NCI-H2227 (cell line): Measurements from ENCODE around the gene MCM3AP.
A peak's percentile ranks its signal among the peaks of the same experiment; 100 is the strongest.
"Not testable (repeated sequence)": the region's sequence is repeated elsewhere in the genome, so short reads cannot be mapped to it uniquely, and the experiment has no call there.

Source experiments
- DNase-seq: peaks from one replicate; lab custom pipeline; 2025; ENCODE audit not compliant: unreplicated experiment; lab: John Stamatoyannopoulos, UW

MCM3AP gene

GRCh38 chr21:46311568-46311967, 26.2 kb upstream of the MCM3AP start:
- no peak for DNase-seq

DNA sequence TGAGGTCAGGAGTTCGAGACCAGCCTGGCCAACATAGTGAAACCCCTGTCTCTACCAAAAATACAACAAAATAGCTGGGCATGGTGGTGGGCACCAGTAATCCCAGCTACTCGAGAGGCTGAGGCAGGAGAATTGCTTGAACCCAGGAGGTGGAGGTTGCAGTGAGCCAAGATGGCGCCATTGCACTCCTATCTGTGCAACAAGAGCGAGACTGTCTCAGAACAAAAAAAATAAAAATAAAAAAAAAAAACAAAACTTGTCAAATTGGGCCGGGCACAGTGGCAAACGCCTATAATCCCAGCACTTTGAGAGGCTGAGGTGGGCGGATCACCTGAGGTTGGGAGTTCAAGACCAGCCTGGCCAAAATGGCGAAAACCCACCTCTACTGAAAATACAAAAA, 24.8 kb upstream of the MCM3AP start:
- DNase-seq = not testable (repeated sequence)

DNA sequence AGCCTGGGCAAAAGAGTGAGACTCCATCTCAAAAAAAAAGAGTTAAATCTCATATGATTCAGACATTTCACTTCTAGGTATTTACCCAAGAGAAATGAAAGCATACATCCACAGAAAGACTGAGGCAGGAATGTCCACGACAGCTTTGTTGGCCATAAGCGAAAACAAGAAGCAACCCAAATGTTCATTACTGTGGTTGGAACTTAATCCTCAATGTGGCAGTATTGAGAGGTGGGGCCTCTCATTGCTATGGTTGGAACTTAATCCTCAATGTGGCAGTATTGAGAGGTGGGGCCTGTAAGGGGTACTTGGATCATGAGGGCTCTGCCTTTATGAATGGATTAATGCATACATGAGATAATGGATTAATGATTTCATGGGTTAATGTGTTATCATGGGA, 23.0 kb upstream of the MCM3AP start:
- DNase-seq = no peak

- no peak for DNase-seq
Measured at GRCh38 chr21:46307625-46308024, 22.2 kb upstream of the MCM3AP start.

DNA sequence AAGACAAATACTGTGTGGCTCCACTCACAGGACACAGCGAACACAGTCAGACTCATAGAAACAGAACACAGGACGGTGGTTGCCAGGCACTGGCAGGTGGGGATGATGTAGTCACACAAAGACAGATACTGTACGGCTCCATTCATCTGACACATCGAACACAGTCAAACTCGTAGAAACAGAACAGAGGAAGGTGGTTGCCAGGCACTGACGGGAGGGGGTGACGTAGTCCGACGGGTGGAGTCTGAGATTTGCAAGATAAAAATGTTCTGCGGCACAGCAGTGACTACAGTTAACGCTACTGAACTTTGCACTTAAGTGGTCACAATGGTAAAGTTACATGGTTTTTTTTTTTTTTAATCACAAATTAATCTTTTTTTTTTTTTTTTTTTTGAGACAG, 19.5 kb upstream of the MCM3AP start:
- no peak for DNase-seq

DNA sequence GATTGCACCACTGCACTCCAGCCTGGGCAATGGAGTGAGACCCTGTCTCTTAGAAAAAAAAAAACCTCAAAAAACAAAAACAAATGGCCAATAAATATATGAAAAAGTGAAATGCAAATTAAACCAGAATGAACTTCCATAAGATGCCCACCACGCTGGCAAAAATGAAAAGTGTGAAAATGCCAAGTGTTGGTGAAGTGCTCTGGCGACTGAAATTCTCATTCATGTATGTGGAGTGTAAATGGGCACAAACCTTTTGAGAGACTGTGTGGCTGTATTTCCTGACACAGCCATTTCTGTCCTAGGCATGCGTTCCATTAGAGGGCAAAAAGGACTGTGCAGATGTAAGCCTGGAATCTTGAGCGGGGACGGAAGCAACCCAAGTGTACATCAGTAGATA, 19.0 kb upstream of the MCM3AP start:
- DNase-seq = no peak

- DNase-seq = no peak
Measured at GRCh38 chr21:46301759-46302158, 16.3 kb upstream of the MCM3AP start.

DNA sequence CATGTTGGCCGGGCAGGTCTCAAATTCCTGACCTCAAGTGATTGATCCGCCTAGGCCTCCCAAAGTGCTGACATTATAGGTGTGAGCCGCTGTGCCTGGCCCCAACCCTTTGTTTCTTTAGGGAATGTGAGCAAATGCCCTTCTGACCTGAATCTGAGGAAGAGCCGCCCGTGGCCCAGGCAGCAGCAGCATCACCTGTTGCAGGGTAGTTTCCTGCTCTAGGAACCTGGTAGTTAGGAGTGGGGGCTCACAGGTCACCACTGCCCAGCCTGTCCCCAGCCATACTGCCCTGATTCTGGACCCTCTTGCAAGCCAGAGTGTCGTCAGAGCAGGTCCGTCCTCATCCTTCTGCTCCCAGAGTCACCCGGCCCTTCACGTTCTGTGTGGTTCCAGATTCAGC, 13.8 kb upstream of the MCM3AP start:
- no peak for DNase-seq

DNA sequence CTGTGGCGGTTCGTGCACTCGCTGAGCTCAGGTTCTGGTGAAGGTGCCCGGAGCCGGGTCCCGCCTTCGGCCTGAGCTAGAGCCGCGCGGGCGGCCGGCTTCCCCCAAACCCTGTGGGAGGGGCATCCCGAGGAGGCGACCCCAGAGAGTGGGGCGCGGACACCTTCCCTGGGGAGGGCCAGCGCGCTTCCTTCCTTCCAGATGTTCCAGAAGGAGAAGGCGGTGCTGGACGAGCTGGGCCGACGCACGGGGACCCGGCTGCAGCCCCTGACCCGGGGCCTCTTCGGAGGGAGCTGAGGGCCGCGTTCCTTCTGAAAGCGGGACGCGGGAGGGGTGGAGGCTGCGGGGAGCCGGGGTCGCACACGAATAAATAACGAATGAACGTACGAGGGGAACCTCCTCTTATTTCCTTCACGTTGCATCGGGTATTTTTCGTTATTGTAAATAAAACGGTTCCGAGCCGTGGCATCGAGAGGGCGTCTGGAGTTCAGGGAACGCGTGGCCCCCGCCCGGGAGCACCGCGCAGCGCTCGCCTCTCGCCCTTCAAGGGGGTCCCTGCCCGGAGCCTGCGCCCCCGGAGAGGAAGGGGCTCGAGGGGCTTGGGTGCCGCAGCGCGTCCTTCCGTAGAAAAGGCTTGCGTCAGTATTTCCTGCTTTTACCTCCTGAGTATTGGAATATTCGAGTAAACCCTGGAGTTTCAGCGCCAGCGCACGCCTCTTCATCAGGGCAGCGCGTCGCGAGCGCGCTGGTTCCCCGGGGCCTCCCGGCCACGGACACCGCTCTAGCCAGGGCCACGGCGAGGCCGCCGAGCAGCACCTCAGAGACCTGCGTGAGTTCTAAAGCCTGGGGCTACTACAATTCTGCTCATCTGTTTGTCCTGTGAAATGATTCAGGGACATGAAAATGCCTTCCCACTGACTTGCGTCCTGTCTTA, 12.2 kb upstream of the MCM3AP start:
- DNase-seq = no peak

DNA sequence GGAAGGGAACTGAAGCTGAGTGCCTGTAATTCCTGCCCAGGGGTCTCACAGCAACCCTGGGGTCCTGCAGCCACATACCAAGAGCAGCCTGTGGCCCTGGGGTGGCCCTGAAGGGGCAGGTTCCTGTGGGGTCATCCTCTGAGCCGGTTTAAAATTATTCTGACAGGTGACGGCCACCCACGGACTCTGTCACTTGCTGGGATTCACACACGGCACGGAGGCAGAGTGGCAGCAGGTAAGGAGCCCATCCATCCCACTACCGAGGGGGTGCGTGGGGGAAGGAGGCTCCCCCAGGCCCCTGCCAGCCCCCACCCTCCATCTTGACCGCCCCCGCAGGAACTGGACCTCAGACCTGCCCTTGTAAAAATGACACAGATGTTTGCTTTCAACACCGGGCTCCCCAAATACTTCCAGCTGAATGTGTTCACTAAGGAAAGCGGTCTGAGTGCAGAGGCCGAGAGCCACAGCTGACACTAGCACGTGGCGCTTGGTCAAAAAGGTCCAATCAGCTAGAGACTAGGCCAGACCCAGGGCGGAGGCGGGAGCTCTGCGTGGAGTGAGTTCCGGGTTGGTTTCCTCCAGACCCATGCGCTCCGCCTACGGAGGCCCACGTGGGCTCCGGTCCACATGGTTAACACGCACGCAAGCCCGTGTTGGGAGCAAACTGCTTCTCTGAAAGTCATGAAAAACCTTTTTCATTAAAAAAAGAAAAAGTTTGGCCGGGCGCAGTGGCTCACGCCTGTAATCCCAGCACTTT, 10.8 kb upstream of the MCM3AP start:
- DNase-seq = peak; percentile 24

DNA sequence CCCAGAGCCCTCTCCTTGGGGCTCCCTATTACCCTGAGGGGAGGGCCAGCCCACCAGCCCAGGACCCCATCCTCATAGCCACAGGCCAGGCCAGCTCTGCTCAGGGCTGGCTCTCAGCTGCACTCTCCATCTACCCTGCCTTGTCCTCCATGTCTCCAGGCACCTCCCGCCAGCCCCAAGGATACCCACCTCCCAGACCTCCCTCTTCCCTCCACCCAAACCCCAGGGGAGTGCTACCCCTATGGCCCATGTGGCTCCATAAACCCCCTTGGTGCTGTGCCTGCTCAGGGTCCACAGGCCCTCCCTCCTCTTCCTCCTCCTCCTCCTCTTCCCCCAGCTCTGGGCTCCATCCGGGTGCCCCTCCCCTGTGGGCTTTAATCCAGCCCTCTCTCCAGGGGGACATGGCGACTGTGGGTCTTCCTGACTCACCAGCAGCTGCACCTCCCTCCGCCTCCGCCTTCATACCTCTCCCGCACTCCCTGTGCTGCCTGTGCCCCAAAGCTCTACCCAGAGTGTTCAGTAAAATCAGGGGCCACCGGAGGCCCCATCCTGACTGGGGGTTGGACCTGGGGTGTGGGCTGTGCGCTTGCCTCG, 9.9 kb upstream of the MCM3AP start:
- DNase-seq = no peak

GRCh38 chr21:46294647-46295176, 9.3 kb upstream of the MCM3AP start:
- no peak for DNase-seq

DNA sequence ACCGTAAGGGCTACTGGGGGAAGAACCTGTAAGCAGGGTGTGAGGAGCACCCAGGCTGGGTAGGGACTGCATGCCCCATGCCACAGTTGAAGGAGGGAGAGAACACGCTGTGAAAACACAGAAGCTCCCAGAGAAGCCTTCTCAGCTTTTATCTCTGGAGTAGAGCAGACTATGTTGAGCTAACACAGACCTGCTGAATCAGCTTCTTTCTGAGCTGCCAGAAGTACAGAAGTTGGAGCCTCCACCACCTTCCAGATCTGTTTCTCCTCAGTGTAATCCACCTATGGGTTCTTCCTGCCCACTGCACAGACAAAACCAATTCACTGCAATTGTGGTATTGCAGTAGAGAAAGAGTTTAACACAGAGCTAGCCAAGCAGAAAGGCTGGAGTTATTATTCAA, 6.2 kb upstream of the MCM3AP start:
- DNase-seq = no peak

- no peak for DNase-seq
Measured at GRCh38 chr21:46289655-46290179, 4.3 kb upstream of the MCM3AP start.

DNA sequence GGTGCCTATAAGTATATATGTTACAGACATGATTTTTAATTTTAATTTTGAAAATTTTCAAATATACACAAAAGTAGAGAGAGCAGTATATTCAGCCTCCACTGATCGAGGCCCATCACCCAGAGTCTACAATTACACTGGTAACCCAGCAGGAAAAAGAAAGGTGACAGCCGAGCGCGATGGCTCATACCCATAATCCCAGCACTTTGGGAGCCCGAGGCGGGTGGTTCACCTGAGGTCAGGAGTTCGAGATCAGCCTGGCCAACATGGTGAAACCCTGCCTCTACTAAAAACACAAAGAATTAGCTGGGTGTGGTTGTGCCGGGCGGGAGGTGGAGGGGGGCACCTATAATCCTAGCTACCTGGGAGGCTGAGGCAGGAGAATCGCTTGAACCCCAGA, 2.1 kb upstream of the MCM3AP start:
- no peak for DNase-seq

DNA sequence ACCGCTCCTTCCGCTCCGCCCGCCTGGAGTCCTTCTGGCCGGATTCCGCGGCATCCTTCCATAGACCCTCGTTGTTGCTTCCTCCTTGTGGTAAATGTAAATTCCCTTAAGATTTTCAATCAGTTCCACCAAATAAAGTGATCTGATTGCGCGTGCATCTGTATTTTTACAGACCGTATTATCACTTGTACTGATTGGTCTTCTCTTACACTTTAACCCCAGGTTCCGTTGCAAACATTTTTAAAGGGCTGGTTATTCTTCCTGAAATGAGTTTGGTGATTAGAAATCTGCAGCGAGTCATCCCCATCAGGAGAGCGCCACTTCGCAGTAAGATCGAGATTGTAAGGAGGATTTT, 1.2 kb upstream of the MCM3AP start:
- no peak for DNase-seq

GRCh38 chr21:46285761-46286647, 593 bp upstream of the MCM3AP start, which contains the start of gene YBEY:
Gene YBEY (plus strand): TSS chr21:46286342. CDS start chr21:46286914, 572 bp downstream.
- peak; percentile 96 for DNase-seq

- DNase-seq = no peak
Measured at GRCh38 chr21:46284733-46285132, 678 bp downstream of the MCM3AP start.

GRCh38 chr21:46284077-46284644, 1.2 kb downstream of the MCM3AP start:
- no peak for DNase-seq

GRCh38 chr21:46274797-46275390, 10.5 kb downstream of the MCM3AP start:
- no peak for DNase-seq
